ENCODE results near the gene AP1M2. TPM values are rescaled to one million over a fixed set of nuclear protein-coding genes. Genes with fewer than 3 reads are reported as not detected.

The AP1M2 gene
- total and polyA plus RNA-seq, 2 experiments from 2014 or later = 66.5 to 69.4 TPM

- TF ChIP-seq, protein P1, sequence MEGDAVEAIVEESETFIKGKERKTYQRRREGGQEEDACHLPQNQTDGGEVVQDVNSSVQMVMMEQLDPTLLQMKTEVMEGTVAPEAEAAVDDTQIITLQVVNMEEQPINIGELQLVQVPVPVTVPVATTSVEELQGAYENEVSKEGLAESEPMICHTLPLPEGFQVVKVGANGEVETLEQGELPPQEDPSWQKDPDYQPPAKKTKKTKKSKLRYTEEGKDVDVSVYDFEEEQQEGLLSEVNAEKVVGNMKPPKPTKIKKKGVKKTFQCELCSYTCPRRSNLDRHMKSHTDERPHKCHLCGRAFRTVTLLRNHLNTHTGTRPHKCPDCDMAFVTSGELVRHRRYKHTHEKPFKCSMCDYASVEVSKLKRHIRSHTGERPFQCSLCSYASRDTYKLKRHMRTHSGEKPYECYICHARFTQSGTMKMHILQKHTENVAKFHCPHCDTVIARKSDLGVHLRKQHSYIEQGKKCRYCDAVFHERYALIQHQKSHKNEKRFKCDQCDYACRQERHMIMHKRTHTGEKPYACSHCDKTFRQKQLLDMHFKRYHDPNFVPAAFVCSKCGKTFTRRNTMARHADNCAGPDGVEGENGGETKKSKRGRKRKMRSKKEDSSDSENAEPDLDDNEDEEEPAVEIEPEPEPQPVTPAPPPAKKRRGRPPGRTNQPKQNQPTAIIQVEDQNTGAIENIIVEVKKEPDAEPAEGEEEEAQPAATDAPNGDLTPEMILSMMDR (IDR thresholded peaks at IDR 0.05; ENCODE audit: poor library complexity) = no peak
- TF ChIP-seq EZH2 (IDR thresholded peaks at IDR 0.05; ENCODE audit: borderline replicate concordance) (no peak), EZH2phosphoT487 (IDR thresholded peaks at IDR 0.05; ENCODE audit: low read depth, severe bottlenecking, unreplicated experiment) (no peak)
- H3K36me3 ChIP-seq (replicated peaks; ENCODE audit: insufficient read depth, low read depth) = no peaks in the 10 kb centered on the region
Measured at GRCh38 chr19:10549733-10550132, 37.4 kb downstream of the AP1M2 start.

DNA sequence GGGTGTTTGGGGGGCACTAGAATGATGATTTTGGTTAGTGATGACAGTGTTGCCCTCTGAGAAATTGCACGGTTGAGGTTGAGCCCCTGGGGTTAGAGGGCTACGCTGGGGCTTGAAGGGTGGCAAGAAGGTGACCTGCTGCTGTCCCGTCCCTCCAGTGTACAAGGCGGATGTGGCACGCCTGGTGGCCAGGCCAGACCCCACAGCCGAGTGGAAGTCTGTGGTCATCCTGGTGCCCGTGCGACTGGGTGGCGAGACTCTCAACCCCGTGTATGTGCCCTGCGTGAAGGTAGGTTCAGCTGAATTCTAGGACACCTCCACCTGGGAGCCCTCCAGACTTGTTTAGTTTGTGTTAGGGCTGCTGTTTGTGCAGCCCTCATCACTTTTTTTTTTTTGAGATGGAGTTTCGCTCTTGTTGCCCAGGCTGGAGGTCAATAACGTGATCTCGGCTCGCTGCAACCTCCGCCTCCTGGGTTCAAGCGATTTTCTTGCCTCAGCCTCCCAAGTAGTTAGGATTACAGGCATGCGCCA is 38.3 kb downstream of the AP1M2 start:
- H3K36me3 ChIP-seq (replicated peaks; ENCODE audit: insufficient read depth, low read depth) = no peaks in the 10 kb centered on the region
- DNase-seq (ENCODE audit: low spot score) = no peak
- WGBS (ENCODE audit: low lambda C conversion rate, missing lambda C conversion rate) = 97% methylated on average over 16 of the region's 18 CpGs
- TF ChIP-seq EZH2phosphoT487 (IDR thresholded peaks at IDR 0.05; ENCODE audit: low read depth, severe bottlenecking, unreplicated experiment) (no peak), EZH2 (IDR thresholded peaks at IDR 0.05; ENCODE audit: borderline replicate concordance) (no peak)
- TF ChIP-seq, protein P1 (IDR thresholded peaks at IDR 0.05; ENCODE audit: poor library complexity) = no peak
- H3K9me3 ChIP-seq (ENCODE audit: low read depth) = no peaks in the 10 kb centered on the region
- no peak overlapping the region for H3K4me2 ChIP-seq
- H3K4me1 ChIP-seq (ENCODE audit: insufficient read depth) = peaks cover 9% of the 10 kb centered on the region
- no peaks in the 10 kb centered on the region for H3K27me3 ChIP-seq
- no peaks in the 10 kb centered on the region for H3K9me2 ChIP-seq (replicated peaks; ENCODE audit: insufficient read depth)
- no peak overlapping the region for H3K27ac ChIP-seq
- no peak overlapping the region for H3K4me3 ChIP-seq
- H4K20me1 ChIP-seq (ENCODE audit: insufficient read depth, poor library complexity, severe bottlenecking) = no peaks in the 10 kb centered on the region
- no peak overlapping the region for H2AFZ ChIP-seq
- H3K79me2 ChIP-seq = peaks cover 28% of the 10 kb centered on the region

More at GRCh38 chr19:10549733-10550132, 37.4 kb downstream of the AP1M2 start:
- Histone ChIP-seq H2AFZ (no peak overlapping the region), H3K9me3 (ENCODE audit: low read depth) (no peaks in the 10 kb centered on the region), H3K4me1 (ENCODE audit: insufficient read depth) (peaks cover 3% of the 10 kb centered on the region), H3K79me2 (peaks cover 18% of the 10 kb centered on the region), H4K20me1 (ENCODE audit: insufficient read depth, poor library complexity, severe bottlenecking) (no peaks in the 10 kb centered on the region), H3K27ac (no peak overlapping the region), H3K4me2 (no peak overlapping the region), H3K4me3 (no peak overlapping the region), H3K27me3 (no peaks in the 10 kb centered on the region), H3K9me2 (replicated peaks; ENCODE audit: insufficient read depth) (no peaks in the 10 kb centered on the region)
- DNase-seq (ENCODE audit: low spot score) = no peak
- 97% methylated on average over 7 of the region's 7 CpGs for WGBS (ENCODE audit: low lambda C conversion rate, missing lambda C conversion rate)

DNA sequence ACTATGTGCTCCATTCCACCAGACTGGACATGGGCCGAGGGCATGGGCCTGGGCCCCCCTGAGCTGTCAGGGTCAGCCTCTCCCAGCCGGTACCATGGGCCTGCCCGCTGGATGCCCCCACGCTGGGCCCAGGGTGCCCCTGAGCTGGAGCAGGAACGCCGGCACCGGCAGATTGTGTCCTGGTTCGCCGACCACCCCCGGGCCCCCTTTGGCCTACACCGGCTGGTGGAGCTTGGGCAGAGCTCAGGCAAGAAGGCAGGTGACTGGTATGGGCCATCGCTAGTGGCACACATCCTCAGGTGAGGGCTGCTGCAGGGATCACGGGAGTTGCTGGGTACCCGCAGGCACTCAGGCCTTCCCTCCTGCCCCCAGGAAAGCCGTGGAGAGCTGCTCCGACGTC is 40.3 kb downstream of the AP1M2 start:
- H3K9me2 ChIP-seq (replicated peaks; ENCODE audit: insufficient read depth) = no peaks in the 10 kb centered on the region
- H3K27me3 ChIP-seq = no peaks in the 10 kb centered on the region
- no peaks in the 10 kb centered on the region for H4K20me1 ChIP-seq (ENCODE audit: insufficient read depth, poor library complexity, severe bottlenecking)
- H3K36me3 ChIP-seq (replicated peaks; ENCODE audit: insufficient read depth, low read depth) = no peaks in the 10 kb centered on the region
- no peak overlapping the region for H3K4me3 ChIP-seq
- peaks cover 28% of the 10 kb centered on the region for H3K79me2 ChIP-seq
- H3K4me2 ChIP-seq = no peak overlapping the region
- H2AFZ ChIP-seq = no peak overlapping the region
- WGBS (ENCODE audit: low lambda C conversion rate, missing lambda C conversion rate) = 97% methylated on average over 17 of the region's 17 CpGs
- H3K4me1 ChIP-seq (ENCODE audit: insufficient read depth) = peaks cover 9% of the 10 kb centered on the region
- TF ChIP-seq EZH2phosphoT487 (IDR thresholded peaks at IDR 0.05; ENCODE audit: low read depth, severe bottlenecking, unreplicated experiment) (no peak), EZH2 (IDR thresholded peaks at IDR 0.05; ENCODE audit: borderline replicate concordance) (no peak)
- TF ChIP-seq, protein P1 (IDR thresholded peaks at IDR 0.05; ENCODE audit: poor library complexity) = no peak
- H3K9me3 ChIP-seq (ENCODE audit: low read depth) = no peaks in the 10 kb centered on the region
- DNase-seq (ENCODE audit: low spot score) = no peak
- no peak overlapping the region for H3K27ac ChIP-seq

Measured in hepatocyte (in vitro differentiated cells).